BLaER1 (cell line): Measurements from ENCODE around the gene TDP2.
"Not testable (repeated sequence)": the region's sequence is repeated elsewhere in the genome, so short reads cannot be mapped to it uniquely, and the experiment has no call there.

ENCODE experiments used
- H3K27ac ChIP-seq: shearing (Covaris generic); formaldehyde crosslinking; 2 replicates; pipeline ENCODE4 v1.8.1; 2022
- H3K27me3 ChIP-seq: shearing (Covaris generic); formaldehyde crosslinking; 2 replicates; pipeline ENCODE4 v1.8.1; 2022
- H3K36me3 ChIP-seq: shearing (Covaris generic); formaldehyde crosslinking; 2 replicates; pipeline ENCODE4 v1.8.1; 2022
- H3K4me1 ChIP-seq: shearing (Covaris generic); formaldehyde crosslinking; 2 replicates; pipeline ENCODE4 v1.8.1; 2022
- H3K4me2 ChIP-seq: shearing (Covaris generic); formaldehyde crosslinking; 2 replicates; pipeline ENCODE4 v1.8.1; 2022
- H3K4me3 ChIP-seq: shearing (Covaris generic); formaldehyde crosslinking; 2 replicates; pipeline ENCODE4 v1.8.1; 2022
- H3K9ac ChIP-seq: shearing (Covaris generic); formaldehyde crosslinking; 2 replicates; pipeline ENCODE4 v1.8.1; 2022
- H3K9me3 ChIP-seq: shearing (Covaris generic); formaldehyde crosslinking; 2 replicates; pipeline ENCODE4 v1.8.1; 2022
- H4K20me1 ChIP-seq: shearing (Covaris generic); formaldehyde crosslinking; 2 replicates; pipeline ENCODE4 v1.8.1; 2022
- Cebpa-rat ChIP-seq: shearing (Covaris generic); IDR thresholded peaks from 2 replicates; pipeline ENCODE4 v1.8.1; 2022

TDP2 gene

GRCh38 chr6:24664046-24664987 lies 2.4 kb downstream of the TDP2 start:
- H3K4me2 ChIP-seq: peak overlapping the region; percentile 90
- peaks cover 11% of the 10 kb centered on the region for H3K9me3 ChIP-seq
- H3K36me3 ChIP-seq: peaks cover 57% of the 10 kb centered on the region
- H3K27ac ChIP-seq: no peak overlapping the region
- peak overlapping the region; percentile 95; the same call in 1 of the 2 replicates for H3K9ac ChIP-seq
- no peaks in the 10 kb centered on the region for H3K27me3 ChIP-seq
- no peak for TF ChIP-seq Cebpa-rat
- peaks cover 18% of the 10 kb centered on the region; the same call in 1 of the 2 replicates for H4K20me1 ChIP-seq
- H3K4me1 ChIP-seq: peaks cover 34% of the 10 kb centered on the region
- 0 out of 2 replicates have a peak overlapping the region, but pooled peaks have one; percentile 95 for H3K4me3 ChIP-seq

GRCh38 chr6:24663189-24663588 lies 3.5 kb downstream of the TDP2 start:
- H3K4me3 ChIP-seq: no peak overlapping the region
- H3K9me3 ChIP-seq: no peaks in the 10 kb centered on the region
- H4K20me1 ChIP-seq: peaks cover 29% of the 10 kb centered on the region; the same call in 1 of the 2 replicates
- no peak overlapping the region for H3K27ac ChIP-seq
- TF ChIP-seq Cebpa-rat: no peak
- no peaks in the 10 kb centered on the region for H3K27me3 ChIP-seq
- no peak overlapping the region for H3K9ac ChIP-seq
- H3K36me3 ChIP-seq: peaks cover 58% of the 10 kb centered on the region
- H3K4me1 ChIP-seq: peaks cover 29% of the 10 kb centered on the region
- no peak overlapping the region for H3K4me2 ChIP-seq

GRCh38 chr6:24662236-24662635 lies 4.5 kb downstream of the TDP2 start:
- peaks cover 64% of the 10 kb centered on the region for H3K36me3 ChIP-seq

GRCh38 chr6:24661759-24662158 lies 4.9 kb downstream of the TDP2 start:
- H3K4me2 ChIP-seq, H3K4me3 ChIP-seq, H3K9ac ChIP-seq, H3K27me3 ChIP-seq, H3K9me3 ChIP-seq, H3K27ac ChIP-seq: not testable (repeated sequence)
- Histone ChIP-seq H4K20me1 (peaks cover 37% of the 10 kb centered on the region; the same call in 1 of the 2 replicates), H3K36me3 (peaks cover 69% of the 10 kb centered on the region), H3K4me1 (peaks cover 21% of the 10 kb centered on the region)

More at GRCh38 chr6:24662236-24662635, 4.5 kb downstream of the TDP2 start:
- H3K4me1 ChIP-seq: peaks cover 21% of the 10 kb centered on the region
- H3K4me2 ChIP-seq: no peak overlapping the region
- no peak for TF ChIP-seq Cebpa-rat
- no peak overlapping the region for H3K9ac ChIP-seq
- no peak overlapping the region for H3K27ac ChIP-seq
- H3K4me3 ChIP-seq: no peak overlapping the region
- H4K20me1 ChIP-seq: peaks cover 32% of the 10 kb centered on the region; the same call in 1 of the 2 replicates
- no peaks in the 10 kb centered on the region for H3K9me3 ChIP-seq
- no peaks in the 10 kb centered on the region for H3K27me3 ChIP-seq

GRCh38 chr6:24660105-24660504 lies 6.6 kb downstream of the TDP2 start:
- H3K27ac ChIP-seq: no peak overlapping the region
- H3K4me3 ChIP-seq: no peak overlapping the region

GRCh38 chr6:24659561-24659960 lies 7.1 kb downstream of the TDP2 start:
- H3K4me1 ChIP-seq: peaks cover 15% of the 10 kb centered on the region

More at GRCh38 chr6:24660105-24660504, 6.6 kb downstream of the TDP2 start:
- Histone ChIP-seq H3K27me3 (no peaks in the 10 kb centered on the region), H3K36me3 (peaks cover 75% of the 10 kb centered on the region), H4K20me1 (peaks cover 47% of the 10 kb centered on the region), H3K4me2 (no peak overlapping the region), H3K9ac (no peak overlapping the region), H3K4me1 (peaks cover 20% of the 10 kb centered on the region), H3K9me3 (no peaks in the 10 kb centered on the region)
- TF ChIP-seq Cebpa-rat: no peak

GRCh38 chr6:24658573-24659560 lies 7.8 kb downstream of the TDP2 start:
- Histone ChIP-seq H3K4me3 (no peak overlapping the region), H3K4me2 (no peak overlapping the region), H3K27ac (no peak overlapping the region), H3K27me3 (no peaks in the 10 kb centered on the region), H3K9me3 (no peaks in the 10 kb centered on the region), H3K4me1 (peaks cover 8% of the 10 kb centered on the region), H3K36me3 (peaks cover 72% of the 10 kb centered on the region), H3K9ac (no peak overlapping the region), H4K20me1 (peaks cover 51% of the 10 kb centered on the region)
- no peak for TF ChIP-seq Cebpa-rat

More at GRCh38 chr6:24659561-24659960, 7.1 kb downstream of the TDP2 start:
- Histone ChIP-seq H3K4me3 (no peak overlapping the region), H3K9ac (no peak overlapping the region), H3K27ac (no peak overlapping the region), H3K36me3 (peaks cover 74% of the 10 kb centered on the region), H3K27me3 (no peaks in the 10 kb centered on the region), H3K4me2 (no peak overlapping the region), H3K9me3 (no peaks in the 10 kb centered on the region), H4K20me1 (peaks cover 50% of the 10 kb centered on the region)
- no peak for TF ChIP-seq Cebpa-rat

- no peak overlapping the region; the same call in 1 of the 2 replicates for H3K4me2 ChIP-seq
- H3K36me3 ChIP-seq: peaks cover 81% of the 10 kb centered on the region
- no peak overlapping the region for H3K9ac ChIP-seq
- peaks cover 61% of the 10 kb centered on the region for H4K20me1 ChIP-seq
- H3K27ac ChIP-seq: no peak overlapping the region
- H3K9me3 ChIP-seq: no peaks in the 10 kb centered on the region
- peaks cover 7% of the 10 kb centered on the region for H3K4me1 ChIP-seq
- TF ChIP-seq Cebpa-rat: no peak
- no peak overlapping the region for H3K4me3 ChIP-seq
- H3K27me3 ChIP-seq: no peaks in the 10 kb centered on the region
Measured at GRCh38 chr6:24655215-24655614, 11.5 kb downstream of the TDP2 start.

GRCh38 chr6:24650365-24650764 lies 16.3 kb downstream of the TDP2 start:
- Histone ChIP-seq H3K4me3 (no peak overlapping the region), H3K27me3 (peaks cover 4% of the 10 kb centered on the region), H3K9ac (no peak overlapping the region), H4K20me1 (peaks cover 23% of the 10 kb centered on the region), H3K9me3 (no peaks in the 10 kb centered on the region), H3K36me3 (peaks cover 55% of the 10 kb centered on the region), H3K4me1 (peaks cover 10% of the 10 kb centered on the region), H3K27ac (no peak overlapping the region), H3K4me2 (no peak overlapping the region)
- TF ChIP-seq Cebpa-rat: no peak
